ENCODE measurements around the gene KRTAP20-2. TPM values are rescaled to one million over a fixed set of nuclear protein-coding genes. Genes with fewer than 3 reads are reported as not detected.

KRTAP20-2 gene
- total and polyA plus RNA-seq, 2 of the 8 experiments (the other 6 are each of a cell fraction or from before 2014, with no cell fraction given) = not detected

DNA sequence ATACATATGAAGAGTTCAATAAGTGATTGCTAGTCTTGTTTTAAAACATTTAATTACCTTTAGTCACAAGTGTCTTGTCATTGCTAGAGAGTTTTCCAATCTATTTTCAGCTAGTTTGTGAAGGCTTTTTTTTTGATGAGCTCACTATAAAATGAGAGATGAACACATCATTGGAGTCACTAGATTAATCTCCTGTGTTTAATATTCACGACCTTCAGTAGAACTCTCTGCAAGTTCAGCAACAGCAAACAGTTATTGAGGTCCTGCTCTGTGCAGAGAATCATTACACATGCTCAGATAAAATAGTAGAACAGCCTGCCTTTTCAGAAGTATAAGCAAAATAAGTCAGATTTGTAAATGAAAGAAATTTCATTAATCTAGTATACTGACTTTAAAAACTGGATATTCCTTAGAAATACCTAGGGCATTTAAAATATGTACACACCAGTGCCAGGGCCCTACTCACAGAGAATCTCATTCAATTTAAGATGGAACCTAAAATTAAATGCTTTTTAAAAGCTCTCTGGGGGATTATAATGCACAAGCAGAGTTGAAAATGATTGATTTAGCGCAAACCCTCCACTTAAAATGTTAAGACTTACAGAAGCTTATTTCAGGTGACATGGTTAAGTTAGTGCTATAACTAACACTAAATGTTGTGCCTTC is 38.1 kb downstream of the KRTAP20-2 start:
- DNase-seq (ENCODE audit: low read depth in 1 of 2, low spot score in 2 of 2) (no peak), FAIRE-seq (no peak)
- H2BK5ac ChIP-seq (ENCODE audit: low read depth, low read length) = no peak overlapping the region
- no peaks in the 10 kb centered on the region for H3K27me3 ChIP-seq (replicated peaks in 1 of 4; ENCODE audit: control insufficient read depth in 3 of 4, extremely low read depth in 1 of 4, insufficient read depth in 3 of 4, low read length in 3 of 4)
- H3K79me1 ChIP-seq (ENCODE audit: low read depth, low read length) = no peaks in the 10 kb centered on the region
- no peak overlapping the region for H4K91ac ChIP-seq (replicated peaks; ENCODE audit: insufficient read length, low read length)
- POLR2A ChIA-PET (ENCODE audit: partially characterized antibody) = no interaction called here
- H3K56ac ChIP-seq (replicated peaks; ENCODE audit: insufficient read length, low read depth, low read length) = no peak overlapping the region
- no peak overlapping the region for H2BK120ac ChIP-seq (replicated peaks; ENCODE audit: low read depth, low read length)
- H2BK12ac ChIP-seq (ENCODE audit: low read depth, low read length) = no peak overlapping the region
- H3K79me2 ChIP-seq (ENCODE audit: control insufficient read depth in 1 of 2, insufficient read depth in 2 of 2, low read length in 2 of 2) = no peaks in the 10 kb centered on the region
- H2AK5ac ChIP-seq (ENCODE audit: low read depth, low read length) = no peak overlapping the region
- no peak overlapping the region for H2BK15ac ChIP-seq (ENCODE audit: low read length)
- H4K20me1 ChIP-seq (replicated peaks in 1 of 2; ENCODE audit: control insufficient read depth in 1 of 2, insufficient read depth in 2 of 2, low read length in 2 of 2) = no peaks in the 10 kb centered on the region
- H3K4me1 ChIP-seq (replicated peaks in 1 of 4; ENCODE audit: control insufficient read depth in 3 of 4, insufficient read depth in 4 of 4, low read length in 3 of 4) = peaks cover 0 to 4% (median 0%) of the 10 kb centered on the region in 4 experiments; a peak in 2 of 7 replicates
- 95% methylated on average over 2 of the region's 2 CpGs; no CpG with 5 or more reads in 1 of the 2 experiments for WGBS, 2 experiments (ENCODE audit: extremely low coverage in 1 of 2, insufficient coverage in 1 of 2, insufficient read length in 1 of 2, insufficient replicate concordance in 2 of 2, low coverage in 1 of 2, low lambda C conversion rate in 2 of 2, missing lambda C conversion rate in 1 of 2)
- no peak overlapping the region for H3K4me3 ChIP-seq (ENCODE audit: extremely low read depth in 1 of 4, insufficient read depth in 2 of 4, low read depth in 3 of 4, low read length in 4 of 4)
- H3K14ac ChIP-seq (ENCODE audit: insufficient read length) = no peak overlapping the region
- no peak overlapping the region for H4K8ac ChIP-seq (ENCODE audit: extremely low read depth, insufficient read depth, low read length)
- no peak overlapping the region for H3K9ac ChIP-seq (replicated peaks in 1 of 4; ENCODE audit: extremely low read depth in 1 of 4, low read depth in 3 of 4, low read length in 3 of 4)
- H3K4me2 ChIP-seq (ENCODE audit: insufficient read depth in 1 of 2, low read depth in 2 of 2, low read length in 2 of 2) = no peak overlapping the region
- H3K9me3 ChIP-seq (ENCODE audit: insufficient read depth in 2 of 2, low read depth in 1 of 2, low read length in 1 of 2) = no peaks in the 10 kb centered on the region
- H2BK20ac ChIP-seq (ENCODE audit: low read length) = no peak overlapping the region
- H3K23me2 ChIP-seq (ENCODE audit: low read depth, low read length) = no peaks in the 10 kb centered on the region
- H2AFZ ChIP-seq (ENCODE audit: low read length) = no peak overlapping the region
- H3K36me3 ChIP-seq (ENCODE audit: control insufficient read depth in 2 of 4, insufficient read depth in 4 of 4, low read length in 3 of 4) = no peaks in the 10 kb centered on the region
- CTCF ChIA-PET (ENCODE audit: partially characterized antibody) = interaction anchor here (1.1 kb wide), 1 partner anchor 15 kb away, joined by 3 read pairs; no protein-coding TSS in a partner anchor
- H3K4ac ChIP-seq (replicated peaks; ENCODE audit: insufficient read length, low read depth, low read length) = no peak overlapping the region
- no peak overlapping the region for H3K27ac ChIP-seq (ENCODE audit: low read depth, low read length)
- H3K18ac ChIP-seq (ENCODE audit: extremely low read depth, low read length) = no peak overlapping the region
- no peak overlapping the region for H3K23ac ChIP-seq (ENCODE audit: insufficient read length)
- H4K5ac ChIP-seq (ENCODE audit: insufficient read length, low read depth, low read length) = no peak overlapping the region
- TF ChIP-seq BCL11A (IDR thresholded peaks at IDR 0.05; ENCODE audit: low read depth in 2 of 2, low read length in 2 of 2) (no peak), JUND (IDR thresholded peaks at IDR 0.05; ENCODE audit: low read length) (no peak), RNF2 (IDR thresholded peaks at IDR 0.05; ENCODE audit: borderline replicate concordance, low read depth, low read length, missing control alignments, poor library complexity, severe bottlenecking) (no peak), ZNF274 (IDR thresholded peaks at IDR 0.05; ENCODE audit: borderline replicate concordance, extremely low read depth, low read length) (no peak), TCF12 (IDR thresholded peaks at IDR 0.05; ENCODE audit: low read depth, low read length) (no peak), CBX5 (IDR thresholded peaks at IDR 0.05; ENCODE audit: low read depth, low read length) (no peak), RAD21 (IDR thresholded peaks at IDR 0.05 in 1 of 2, conservative IDR thresholded peaks at IDR 0.05 in 1 of 2; ENCODE audit: low read depth in 2 of 2, low read length in 2 of 2) (no peak), SRF (IDR thresholded peaks at IDR 0.05; ENCODE audit: low read depth, low read length) (no peak), NANOG (IDR thresholded peaks at IDR 0.05; ENCODE audit: insufficient read depth, low read depth, low read length, poor library complexity, severe bottlenecking) (no peak), ASH2L (IDR thresholded peaks at IDR 0.05; ENCODE audit: low read length) (no peak), CHD1 (IDR thresholded peaks at IDR 0.05; ENCODE audit: low read depth, low read length) (no peak), GTF2F1 (IDR thresholded peaks at IDR 0.05; ENCODE audit: borderline replicate concordance, low read depth, low read length) (no peak), PHF8 (conservative IDR thresholded peaks at IDR 0.05; ENCODE audit: low read depth, low read length) (no peak)
